ENCODE data around the gene CWF19L1. TPM values are rescaled to one million over a fixed set of nuclear protein-coding genes. Genes with fewer than 3 reads are reported as not detected.
"Not testable (repeated sequence)": the region's sequence is repeated elsewhere in the genome, so short reads cannot be mapped to it uniquely, and the experiment has no call there.

CWF19L1 gene
- total RNA-seq = 29.4 TPM

DNA sequence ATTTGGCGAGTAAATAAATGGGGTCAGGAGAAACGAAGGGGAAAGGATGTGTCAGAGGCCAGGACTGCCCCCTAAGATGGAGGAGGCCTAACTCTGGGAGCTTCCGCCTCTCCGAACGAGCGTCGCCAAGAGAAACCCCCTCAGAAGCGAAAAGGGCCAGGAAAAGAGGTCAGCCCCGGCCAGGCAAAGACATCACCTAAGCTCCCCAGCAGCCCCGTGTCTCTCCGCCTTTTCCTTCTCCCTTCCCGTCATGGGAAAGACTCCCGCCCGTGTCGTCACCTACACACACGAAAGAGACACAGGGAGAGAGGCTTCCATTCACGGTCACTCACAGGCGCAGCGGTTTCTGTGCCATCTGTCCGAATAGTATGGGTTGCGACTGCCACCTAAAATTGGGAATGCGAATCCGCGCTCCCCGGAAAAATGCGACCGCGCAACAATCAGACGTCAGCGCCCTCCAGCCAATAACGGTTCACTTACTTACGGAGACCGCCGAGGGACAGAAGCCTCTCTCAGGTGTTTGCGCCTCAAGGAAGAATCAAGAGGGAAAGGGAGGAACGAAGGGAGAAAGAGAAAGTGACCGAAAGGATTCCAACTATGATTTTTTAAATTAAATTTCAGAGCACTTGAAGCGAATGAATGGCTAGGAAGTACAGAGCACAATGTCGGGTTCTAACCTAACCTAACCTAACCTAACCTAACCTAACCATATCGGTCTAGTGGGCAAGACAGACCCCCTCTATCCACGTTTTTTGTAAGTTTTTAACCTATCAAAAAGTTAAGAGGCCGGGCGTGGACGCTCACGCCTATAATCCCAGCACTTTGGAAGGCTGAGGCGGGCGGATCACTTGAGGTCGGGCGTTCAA, at the start of gene CWF19L1:
CWF19L1 (minus strand) TSS at position 400 of the 866 bp plus-strand sequence; CDS start at position 355, 45 bp downstream.
- DNase-seq = peak; percentile 96

GRCh38 chr10:100315615-100316014, 48.2 kb upstream of the CWF19L1 start:
- no peak for DNase-seq

- no peak for DNase-seq
Observed at GRCh38 chr10:100311298-100311697, 43.9 kb upstream of the CWF19L1 start.

DNA sequence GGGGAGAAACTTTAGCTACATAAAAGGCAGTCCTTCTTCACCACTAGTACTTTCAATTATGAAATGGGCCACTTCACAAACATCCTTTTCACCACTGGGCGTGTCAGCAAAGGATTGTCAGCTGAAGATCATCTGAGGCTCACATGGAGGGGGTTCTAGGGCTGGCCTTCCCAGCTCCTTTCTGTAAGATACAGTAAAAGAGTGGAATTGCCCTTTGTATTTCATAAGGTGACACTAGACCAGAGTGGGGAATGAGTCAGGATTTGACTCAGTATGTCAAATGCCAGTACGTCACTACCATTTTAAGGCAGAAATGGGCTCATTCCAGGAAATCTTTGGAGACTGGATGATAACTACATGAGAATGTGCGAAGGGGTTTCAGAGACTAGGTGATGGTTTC, 40.2 kb upstream of the CWF19L1 start:
- no peak for DNase-seq

GRCh38 chr10:100306861-100307260, 39.4 kb upstream of the CWF19L1 start:
- no peak for DNase-seq

- no peak for DNase-seq
Observed at GRCh38 chr10:100304414-100304813, 37.0 kb upstream of the CWF19L1 start.

- DNase-seq = peak; percentile 8
Observed at GRCh38 chr10:100303724-100304319, 36.4 kb upstream of the CWF19L1 start.

GRCh38 chr10:100301123-100301522, 33.7 kb upstream of the CWF19L1 start:
- not testable (repeated sequence) for DNase-seq

DNA sequence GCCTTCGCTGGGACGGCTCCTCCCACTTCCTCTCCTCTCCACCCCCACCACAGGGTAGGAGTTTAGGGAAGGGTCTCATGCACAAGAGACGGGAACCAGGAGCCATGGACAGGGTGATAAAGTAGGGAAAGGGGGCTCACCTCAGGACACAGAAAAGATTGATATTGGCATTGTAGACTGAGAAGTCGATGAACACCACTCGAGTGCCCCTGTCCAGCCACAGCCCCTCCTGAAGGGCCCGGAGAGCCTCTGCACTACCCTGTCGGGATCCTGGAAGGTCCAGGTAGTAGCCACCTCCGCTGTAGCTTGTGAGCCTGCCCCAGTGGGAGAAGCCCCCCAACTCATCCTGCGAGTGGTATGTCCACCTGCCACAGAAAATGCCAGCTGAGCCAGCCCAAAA, 29.8 kb upstream of the CWF19L1 start:
- DNase-seq = no peak

- no peak for DNase-seq
Observed at GRCh38 chr10:100293066-100293465, 25.6 kb upstream of the CWF19L1 start.

GRCh38 chr10:100292300-100292699, 24.9 kb upstream of the CWF19L1 start:
- DNase-seq = not testable (repeated sequence)

DNA sequence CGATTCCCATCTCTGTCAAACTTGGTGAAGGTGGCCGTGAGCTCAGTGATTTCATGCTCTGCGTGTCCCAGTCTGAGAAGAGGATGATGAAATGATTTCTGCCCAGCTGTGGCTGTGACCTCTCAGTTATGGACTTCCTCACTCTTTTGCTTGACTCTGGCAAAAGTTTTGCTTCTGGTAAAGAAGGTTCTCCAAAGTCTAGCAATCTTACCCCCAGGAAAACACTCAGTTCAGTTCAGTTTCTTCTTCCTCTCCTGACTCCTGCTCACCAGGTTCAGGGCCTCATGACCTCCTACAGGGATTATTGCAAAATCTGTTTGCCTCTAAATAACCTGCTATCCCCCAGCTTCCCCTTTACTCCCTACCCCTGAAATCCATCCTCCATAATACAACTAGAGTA, 23.9 kb upstream of the CWF19L1 start:
- no peak for DNase-seq

- DNase-seq = no peak
Observed at GRCh38 chr10:100289641-100290040, 22.2 kb upstream of the CWF19L1 start.

- no peak for DNase-seq
Observed at GRCh38 chr10:100288196-100288595, 20.8 kb upstream of the CWF19L1 start.

DNA sequence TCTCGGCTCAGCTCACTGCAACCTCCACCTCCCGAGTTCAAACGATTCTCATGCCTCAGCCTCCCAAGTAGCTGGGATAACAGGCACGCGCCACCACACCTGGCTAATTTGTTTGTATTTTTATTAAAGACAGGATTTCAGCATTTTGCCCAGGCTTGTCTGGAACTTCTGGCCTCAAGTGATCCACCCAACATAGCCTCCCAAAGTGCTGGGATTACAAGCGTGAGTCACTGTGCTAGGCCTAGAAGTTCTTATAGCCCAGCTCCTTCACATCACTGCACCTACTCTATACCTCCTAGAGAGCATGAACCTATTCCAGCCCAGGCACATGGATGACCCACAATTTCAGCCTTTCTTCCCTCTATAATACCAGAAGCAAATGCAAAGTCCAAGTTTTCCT, 20.3 kb upstream of the CWF19L1 start:
- DNase-seq = no peak

GRCh38 chr10:100286051-100287033, 18.9 kb upstream of the CWF19L1 start, which contains the start of gene BLOC1S2:
Gene BLOC1S2, minus strand, starts transcription at chr10:100286680. Its CDS starts 21 bp downstream, at chr10:100286659.
- DNase-seq = peak; percentile 93

- not testable (repeated sequence) for DNase-seq
Observed at GRCh38 chr10:100285326-100285725, 17.9 kb upstream of the CWF19L1 start.

DNA sequence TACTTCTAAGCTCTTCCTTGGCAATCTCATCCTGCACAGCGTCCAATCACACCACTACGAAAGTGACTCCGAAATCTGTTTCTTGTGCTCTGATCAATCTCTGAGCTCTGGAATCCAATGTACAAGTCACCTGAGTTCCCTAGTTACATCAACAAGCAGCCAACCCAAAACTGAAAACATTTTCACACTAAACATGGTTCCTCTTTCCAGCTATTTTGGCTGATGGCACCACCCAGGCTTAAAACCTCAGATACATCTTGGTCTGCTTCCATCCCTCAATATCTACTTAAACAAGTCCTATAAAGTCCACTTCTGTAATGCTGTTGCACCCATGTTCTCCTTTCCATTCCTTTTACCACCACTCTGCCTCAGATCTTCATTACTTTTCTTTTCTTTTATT, 15.5 kb upstream of the CWF19L1 start:
- no peak for DNase-seq

DNA sequence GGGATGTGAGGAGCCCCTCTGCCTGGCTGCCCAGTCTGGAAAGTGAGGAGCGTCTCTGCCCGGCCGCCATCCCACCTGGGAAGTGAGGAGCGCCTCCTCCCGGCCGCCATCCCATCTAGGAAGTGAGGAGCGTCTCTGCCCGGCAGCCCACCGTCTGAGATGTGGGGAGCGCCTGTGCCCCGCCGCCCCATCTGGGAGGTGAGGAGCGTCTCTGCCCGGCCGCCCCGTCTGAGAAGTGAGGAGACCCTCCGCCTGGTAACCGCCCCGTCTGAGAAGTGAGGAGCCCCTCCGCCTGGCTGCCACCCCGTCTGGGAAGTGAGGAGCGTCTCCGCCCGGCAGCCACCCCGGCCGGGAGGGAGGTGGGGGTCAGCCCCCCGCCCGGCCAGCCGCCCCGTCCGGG, 9.5 kb upstream of the CWF19L1 start:
- not testable (repeated sequence) for DNase-seq

DNA sequence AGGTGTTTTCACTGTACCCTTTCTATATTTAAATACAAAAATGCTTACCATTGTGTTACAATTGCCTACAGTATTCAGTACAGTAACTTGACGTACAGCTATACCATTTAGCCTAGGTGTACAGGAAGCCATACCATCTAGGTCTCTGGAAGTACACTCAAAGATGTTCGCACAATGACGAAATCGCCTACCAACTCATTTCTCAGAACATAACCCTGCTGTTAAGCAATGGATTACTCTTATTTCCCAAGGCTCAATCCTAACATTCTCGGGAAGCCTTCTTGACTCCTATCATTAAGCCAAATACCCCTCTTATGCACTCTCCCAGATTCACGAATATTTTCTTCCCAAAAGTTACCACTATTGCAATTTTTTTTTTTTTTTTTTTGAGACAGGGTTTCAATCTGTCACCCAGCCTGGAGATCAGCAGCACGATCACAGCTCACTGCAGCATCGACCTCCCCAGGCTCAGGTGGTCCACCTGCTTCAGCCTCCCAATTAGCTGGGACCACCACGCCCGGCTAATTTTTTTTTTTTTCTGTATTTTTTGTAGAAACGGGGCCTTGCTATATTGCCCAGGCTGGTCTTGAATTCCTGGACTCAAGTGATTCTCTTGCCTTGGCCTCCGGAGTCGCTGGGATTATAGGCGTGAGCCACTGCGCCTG, 1.5 kb downstream of the CWF19L1 start:
- no peak for DNase-seq

- no peak for DNase-seq
Observed at GRCh38 chr10:100254191-100254590, 13.2 kb downstream of the CWF19L1 start.

DNA sequence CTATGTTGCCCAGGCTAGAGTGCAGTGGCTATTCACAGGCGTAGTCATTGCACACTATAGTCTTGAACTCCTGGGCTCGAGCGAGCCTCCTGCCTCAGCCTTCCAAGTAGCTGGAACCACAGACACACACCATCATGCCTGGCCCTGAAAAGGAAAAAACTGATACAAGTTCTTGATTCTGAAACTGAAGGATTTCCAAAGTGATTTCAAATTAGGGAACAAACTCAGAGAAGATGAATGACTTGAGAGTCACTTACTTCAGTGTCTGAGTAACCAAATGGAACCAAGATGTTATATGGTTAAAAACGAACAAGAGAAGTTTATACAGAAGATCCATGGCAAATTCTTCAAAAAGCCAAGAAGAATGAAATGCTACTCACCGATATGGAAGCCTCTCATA, 14.4 kb downstream of the CWF19L1 start:
- no peak for DNase-seq

Measured in tongue (tissue), 2 donors.